ENCODE measurements around the gene SPATA2L. TPM values are rescaled to one million over a fixed set of nuclear protein-coding genes. Genes with fewer than 3 reads are reported as not detected.

SPATA2L gene
- total RNA-seq, 1 donor, result 14.8 TPM

DNA sequence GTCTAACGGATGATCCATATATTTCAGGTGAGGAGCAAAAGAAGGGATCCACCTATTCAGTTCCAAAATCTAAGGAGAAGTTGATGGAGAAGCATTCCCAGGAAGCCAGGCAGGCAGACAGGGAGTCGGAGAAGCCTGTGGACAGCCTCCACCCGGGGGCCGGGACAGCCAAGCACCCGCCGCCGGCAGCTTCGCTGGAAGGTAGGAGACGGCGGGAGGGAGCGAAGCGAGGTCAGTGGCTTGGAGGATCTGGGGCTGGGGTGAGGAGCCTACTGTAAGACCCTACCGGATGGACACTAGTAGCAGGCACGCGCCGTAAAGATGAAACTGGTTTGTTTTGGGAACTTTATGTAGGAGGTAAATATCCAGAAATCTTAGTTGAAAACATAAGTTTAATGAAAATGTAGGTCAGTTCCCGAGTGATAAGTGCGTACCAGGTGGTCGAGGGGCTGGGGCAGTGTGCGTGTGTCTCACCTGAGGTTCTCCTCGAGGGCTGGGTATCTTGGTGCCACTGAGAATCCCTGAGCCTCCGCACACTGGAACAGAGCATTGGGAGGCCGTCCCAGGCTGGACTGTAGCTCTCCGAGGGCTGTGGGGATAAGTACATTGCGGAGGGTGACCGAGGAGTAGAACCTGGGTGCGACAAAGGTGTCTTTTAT, 43.2 kb downstream of the SPATA2L start:
- H2AFZ ChIP-seq (ENCODE audit: low read length), result peak overlapping the region; percentile 96
- DNase-seq (ENCODE audit: insufficient read length, low spot score, missing footprints), result peak; percentile 91
- no peaks in the 10 kb centered on the region for H3K9me3 ChIP-seq (ENCODE audit: low read depth, low read length)
- peaks cover 13% of the 10 kb centered on the region for H4K20me1 ChIP-seq (ENCODE audit: insufficient read depth, low read length)
- H3K27me3 ChIP-seq (ENCODE audit: insufficient read depth, low read length), result no peaks in the 10 kb centered on the region
- H3K36me3 ChIP-seq (ENCODE audit: insufficient read depth, low read length), result peaks cover 13% of the 10 kb centered on the region
- H3K4me2 ChIP-seq (ENCODE audit: insufficient read depth, low read length), result peak overlapping the region; percentile 99
- peak overlapping the region; percentile 94 for H3K4me3 ChIP-seq (ENCODE audit: insufficient read depth, low read length)
- peak overlapping the region; percentile 52 for H3K27ac ChIP-seq (ENCODE audit: low read depth, low read length)
- TF ChIP-seq, protein P1, sequence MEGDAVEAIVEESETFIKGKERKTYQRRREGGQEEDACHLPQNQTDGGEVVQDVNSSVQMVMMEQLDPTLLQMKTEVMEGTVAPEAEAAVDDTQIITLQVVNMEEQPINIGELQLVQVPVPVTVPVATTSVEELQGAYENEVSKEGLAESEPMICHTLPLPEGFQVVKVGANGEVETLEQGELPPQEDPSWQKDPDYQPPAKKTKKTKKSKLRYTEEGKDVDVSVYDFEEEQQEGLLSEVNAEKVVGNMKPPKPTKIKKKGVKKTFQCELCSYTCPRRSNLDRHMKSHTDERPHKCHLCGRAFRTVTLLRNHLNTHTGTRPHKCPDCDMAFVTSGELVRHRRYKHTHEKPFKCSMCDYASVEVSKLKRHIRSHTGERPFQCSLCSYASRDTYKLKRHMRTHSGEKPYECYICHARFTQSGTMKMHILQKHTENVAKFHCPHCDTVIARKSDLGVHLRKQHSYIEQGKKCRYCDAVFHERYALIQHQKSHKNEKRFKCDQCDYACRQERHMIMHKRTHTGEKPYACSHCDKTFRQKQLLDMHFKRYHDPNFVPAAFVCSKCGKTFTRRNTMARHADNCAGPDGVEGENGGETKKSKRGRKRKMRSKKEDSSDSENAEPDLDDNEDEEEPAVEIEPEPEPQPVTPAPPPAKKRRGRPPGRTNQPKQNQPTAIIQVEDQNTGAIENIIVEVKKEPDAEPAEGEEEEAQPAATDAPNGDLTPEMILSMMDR (IDR thresholded peaks at IDR 0.05; ENCODE audit: extremely low read depth, low read depth, low read length), result no peak
- peaks cover 14% of the 10 kb centered on the region for H3K4me1 ChIP-seq (ENCODE audit: insufficient read depth, low read length)
- peaks cover 63% of the 10 kb centered on the region for H3K79me2 ChIP-seq (ENCODE audit: insufficient read depth, low read length)

DNA sequence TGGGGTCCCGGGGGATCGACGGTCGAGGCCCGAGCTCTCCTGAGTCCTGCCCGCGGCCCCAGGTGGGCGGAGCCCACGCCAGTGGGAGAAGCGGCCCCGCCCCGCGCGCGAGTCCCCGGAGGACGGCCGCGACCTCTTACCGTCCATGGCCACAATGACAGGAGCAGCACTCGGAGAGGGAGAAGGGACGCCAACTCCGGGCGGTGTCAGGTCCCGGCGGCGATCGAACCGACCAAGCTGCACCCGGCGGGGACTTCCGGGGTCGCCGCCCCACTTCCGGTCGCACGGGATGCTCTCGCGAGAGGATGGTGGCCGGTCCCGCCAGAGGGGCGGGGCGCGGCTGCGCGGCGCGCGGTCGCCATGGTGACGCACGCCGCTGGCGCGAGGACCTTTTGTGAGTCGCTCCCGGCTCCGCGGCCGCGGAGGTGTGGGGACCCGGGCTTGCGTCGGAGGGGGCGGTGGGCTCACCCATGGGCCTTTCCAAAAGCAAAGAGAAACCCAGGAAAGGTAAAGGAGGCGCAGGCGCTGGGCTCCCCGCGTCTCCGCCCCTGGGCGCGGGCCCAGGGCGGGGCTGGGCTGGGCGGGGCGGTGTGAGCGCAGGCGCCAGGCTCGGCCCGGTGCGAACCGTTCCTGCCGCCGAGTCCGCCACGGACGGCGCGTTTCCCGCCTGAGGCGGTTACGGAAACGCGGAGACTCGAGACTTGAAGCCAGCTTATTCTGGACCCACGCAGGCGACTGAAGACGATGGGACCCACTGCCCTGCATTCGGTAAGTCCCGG, 43.9 kb downstream of the SPATA2L start, which contains the start of the genes CHMP1A and SPATA33:
TSS of gene CHMP1A (minus strand) at position 267 of the 779 bp plus-strand sequence. CDS start at position 147, 120 bp downstream.
TSS of gene SPATA33 (plus strand) at position 395 of the 779 bp plus-strand sequence. CDS start at position 471, 76 bp downstream.
- H2AFZ ChIP-seq (ENCODE audit: low read length), result peak within 1 kb of the TSS; percentile 96
- DNase-seq (ENCODE audit: insufficient read length, low spot score, missing footprints), result peak; percentile 100
- peaks cover 14% of the 10 kb centered on the region for H3K36me3 ChIP-seq (ENCODE audit: insufficient read depth, low read length)
- peaks cover 15% of the 10 kb centered on the region for H4K20me1 ChIP-seq (ENCODE audit: insufficient read depth, low read length)
- peak within 1 kb of the TSS; percentile 94 for H3K4me3 ChIP-seq (ENCODE audit: insufficient read depth, low read length)
- H3K27me3 ChIP-seq (ENCODE audit: insufficient read depth, low read length), result no peaks in the 10 kb centered on the region
- TF ChIP-seq, protein P1 (IDR thresholded peaks at IDR 0.05; ENCODE audit: extremely low read depth, low read depth, low read length), result no peak
- peak within 1 kb of the TSS; percentile 99 for H3K4me2 ChIP-seq (ENCODE audit: insufficient read depth, low read length)
- peak within 1 kb of the TSS; percentile 78 for H3K27ac ChIP-seq (ENCODE audit: low read depth, low read length)
- peaks cover 64% of the 10 kb centered on the region for H3K79me2 ChIP-seq (ENCODE audit: insufficient read depth, low read length)
- H3K9me3 ChIP-seq (ENCODE audit: low read depth, low read length), result no peaks in the 10 kb centered on the region
- peaks cover 14% of the 10 kb centered on the region for H3K4me1 ChIP-seq (ENCODE audit: insufficient read depth, low read length)

DNA sequence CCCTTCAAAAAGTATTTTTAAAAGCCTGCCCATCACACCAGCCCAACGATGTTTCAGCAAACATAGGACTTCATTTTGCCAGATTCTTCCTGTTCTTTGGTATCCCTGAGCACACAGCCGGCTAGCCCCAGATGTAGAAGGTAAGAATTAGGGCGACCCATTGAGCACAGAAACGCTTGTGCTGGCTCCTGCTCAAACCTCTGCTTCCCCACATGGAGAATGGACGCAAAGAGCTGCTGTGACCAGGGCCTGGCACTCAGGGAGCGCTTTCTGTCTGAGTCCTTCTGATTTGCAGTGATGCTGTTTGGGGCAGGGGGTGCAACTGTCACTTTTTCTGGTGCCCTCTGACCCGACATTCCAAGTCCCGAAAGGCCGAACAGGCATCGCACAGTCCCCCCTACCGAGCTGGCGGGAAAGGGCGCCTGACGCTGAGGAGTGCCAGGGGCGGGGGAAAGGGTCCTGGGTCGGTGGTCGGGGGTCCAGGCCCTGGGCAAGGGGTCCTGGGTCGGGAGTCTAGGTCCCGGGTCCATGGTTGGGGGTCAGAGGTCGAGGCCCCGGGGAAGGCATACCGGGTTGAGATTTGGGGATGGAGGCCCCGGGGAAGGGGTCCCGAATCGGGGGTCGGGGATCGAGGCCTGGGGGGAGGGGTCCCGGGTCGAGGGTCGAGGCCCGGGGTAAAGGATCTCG, 44.9 kb downstream of the SPATA2L start:
- Histone ChIP-seq H3K27me3 (ENCODE audit: insufficient read depth, low read length) (no peaks in the 10 kb centered on the region), H3K27ac (ENCODE audit: low read depth, low read length) (peak overlapping the region; percentile 78), H3K79me2 (ENCODE audit: insufficient read depth, low read length) (peaks cover 72% of the 10 kb centered on the region), H3K4me1 (ENCODE audit: insufficient read depth, low read length) (peaks cover 14% of the 10 kb centered on the region), H3K36me3 (ENCODE audit: insufficient read depth, low read length) (peaks cover 14% of the 10 kb centered on the region), H3K4me3 (ENCODE audit: insufficient read depth, low read length) (peak overlapping the region; percentile 94), H3K9me3 (ENCODE audit: low read depth, low read length) (no peaks in the 10 kb centered on the region), H3K4me2 (ENCODE audit: insufficient read depth, low read length) (peak overlapping the region; percentile 99), H4K20me1 (ENCODE audit: insufficient read depth, low read length) (peaks cover 22% of the 10 kb centered on the region), H2AFZ (ENCODE audit: low read length) (no peak overlapping the region)
- TF ChIP-seq, protein P1 (IDR thresholded peaks at IDR 0.05; ENCODE audit: extremely low read depth, low read depth, low read length), result no peak
- DNase-seq (ENCODE audit: insufficient read length, low spot score, missing footprints), result peak; percentile 68
